Lower leg skin (tissue), 4 donors: Measurements from ENCODE around the gene POGK. TPM values are rescaled to one million over a fixed set of nuclear protein-coding genes. Genes with fewer than 3 reads are reported as not detected.

ENCODE experiments used
- DNase-seq, 2 donors: peaks; one replicate each; pipeline ENCODE4 v3.0.0-alpha.2; 2019; ENCODE audit warnings: low spot score in 2 of 2
- H3K4me3 ChIP-seq: fragments of 200-600 bp; sonication (generic); 2 replicates; pipeline ENCODE4 v1.5.1; 2017; ENCODE audit warnings: mild to moderate bottlenecking, low read depth; ENCODE audit not compliant: poor library complexity, severe bottlenecking
- POLR2A ChIP-seq, 2 donors: fragments of 450-650 bp; IDR thresholded peaks; one replicate each; pipeline ENCODE4 v1.6.1; 2016 to 2017; ENCODE audit warnings: antibody characterized with exemption in 2 of 2, mild to moderate bottlenecking in 1 of 2, moderate library complexity in 1 of 2
- WGBS, 2 donors: methylation state at CpG; one replicate each; pipeline ENCODE4 v1.1.5; 2018; 5-methylcytosine and 5-hydroxymethylcytosine counted together
- intact Hi-C: fragments of 100-400 bp; cut with DNase I; formaldehyde crosslinking; loops from one replicate; pipeline ENCODE4 v1.15.0; 2023; ENCODE audit warnings: low total_unique reads
- total RNA-seq, 4 donors: library from RNA; depleted of rRNA; stranded (reverse); fragments of >200 nt; gene quantifications; one replicate each; pipeline ENCODE4 v1.1.0, GENCODE V29; 2016
- TF ChIP-seq, protein P1 (sequence below), 3 donors: fragments of 450-650 bp; IDR thresholded peaks; one replicate each; pipeline ENCODE4 v1.5.1; 2016; ENCODE audit warnings: antibody characterized with exemption in 3 of 3, mild to moderate bottlenecking in 3 of 3, moderate library complexity in 2 of 3

The POGK gene
- total RNA-seq, 4 donors from 2014 or later: 30.6 to 43.1 (median 34.0) TPM

DNA sequence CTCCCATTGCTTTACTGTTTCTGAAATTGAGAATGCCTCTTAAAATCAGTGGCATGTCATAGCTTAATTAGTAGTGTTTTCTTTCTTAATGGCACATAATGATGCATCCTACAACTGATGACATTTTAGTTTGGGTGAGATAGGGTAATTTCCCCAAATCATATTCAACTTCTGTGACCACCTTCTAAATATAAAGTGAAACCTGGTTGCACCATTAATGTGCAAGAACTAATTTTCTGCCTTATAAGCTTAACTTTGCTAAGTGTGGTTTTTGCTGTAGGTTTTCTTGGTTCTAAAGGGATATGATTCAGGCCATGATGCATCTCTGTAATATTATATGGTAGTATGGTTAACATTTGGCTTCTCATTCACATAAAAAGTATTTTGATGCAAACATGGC, 8.9 kb downstream of the POGK start:
- intact Hi-C loops: no loop called here
- H3K4me3 ChIP-seq: no peak overlapping the region
- DNase-seq: no peak
- TF ChIP-seq POLR2A (IDR thresholded peaks at IDR 0.05): no peak
- TF ChIP-seq, protein P1, sequence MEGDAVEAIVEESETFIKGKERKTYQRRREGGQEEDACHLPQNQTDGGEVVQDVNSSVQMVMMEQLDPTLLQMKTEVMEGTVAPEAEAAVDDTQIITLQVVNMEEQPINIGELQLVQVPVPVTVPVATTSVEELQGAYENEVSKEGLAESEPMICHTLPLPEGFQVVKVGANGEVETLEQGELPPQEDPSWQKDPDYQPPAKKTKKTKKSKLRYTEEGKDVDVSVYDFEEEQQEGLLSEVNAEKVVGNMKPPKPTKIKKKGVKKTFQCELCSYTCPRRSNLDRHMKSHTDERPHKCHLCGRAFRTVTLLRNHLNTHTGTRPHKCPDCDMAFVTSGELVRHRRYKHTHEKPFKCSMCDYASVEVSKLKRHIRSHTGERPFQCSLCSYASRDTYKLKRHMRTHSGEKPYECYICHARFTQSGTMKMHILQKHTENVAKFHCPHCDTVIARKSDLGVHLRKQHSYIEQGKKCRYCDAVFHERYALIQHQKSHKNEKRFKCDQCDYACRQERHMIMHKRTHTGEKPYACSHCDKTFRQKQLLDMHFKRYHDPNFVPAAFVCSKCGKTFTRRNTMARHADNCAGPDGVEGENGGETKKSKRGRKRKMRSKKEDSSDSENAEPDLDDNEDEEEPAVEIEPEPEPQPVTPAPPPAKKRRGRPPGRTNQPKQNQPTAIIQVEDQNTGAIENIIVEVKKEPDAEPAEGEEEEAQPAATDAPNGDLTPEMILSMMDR (IDR thresholded peaks at IDR 0.05): no peak

DNA sequence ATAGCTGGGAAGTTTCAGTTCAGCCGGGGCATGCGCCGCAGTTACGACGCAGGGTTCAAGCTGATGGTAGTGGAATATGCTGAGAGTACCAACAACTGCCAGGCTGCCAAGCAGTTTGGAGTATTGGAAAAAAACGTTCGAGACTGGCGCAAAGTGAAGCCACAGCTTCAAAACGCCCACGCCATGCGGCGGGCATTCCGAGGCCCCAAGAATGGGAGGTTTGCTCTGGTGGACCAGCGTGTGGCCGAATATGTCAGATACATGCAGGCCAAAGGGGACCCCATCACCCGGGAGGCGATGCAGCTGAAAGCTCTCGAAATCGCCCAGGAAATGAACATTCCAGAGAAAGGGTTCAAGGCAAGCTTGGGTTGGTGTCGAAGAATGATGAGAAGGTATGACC, 9.9 kb downstream of the POGK start:
- DNase-seq: no peak
- intact Hi-C loops: no loop called here
- WGBS, 2 donors: 97 to 98% methylated on average over 20 of the region's 20 CpGs
- no peak for TF ChIP-seq POLR2A (IDR thresholded peaks at IDR 0.05)
- TF ChIP-seq, protein P1 (IDR thresholded peaks at IDR 0.05): no peak
- no peak overlapping the region for H3K4me3 ChIP-seq

GRCh38 chr1:166852918-166853317, 13.6 kb downstream of the POGK start:
- 0% methylated on average over 1 of the region's 1 CpG for WGBS, 2 donors
- intact Hi-C loops: no loop called here
- no peak overlapping the region for H3K4me3 ChIP-seq
- no peak for TF ChIP-seq POLR2A (IDR thresholded peaks at IDR 0.05)
- TF ChIP-seq, protein P1 (IDR thresholded peaks at IDR 0.05): no peak
- no peak for DNase-seq

- DNase-seq: no peak
- TF ChIP-seq, protein P1 (IDR thresholded peaks at IDR 0.05): no peak
- TF ChIP-seq POLR2A (IDR thresholded peaks at IDR 0.05): no peak
- 76 to 77% methylated on average over 3 of the region's 3 CpGs for WGBS, 2 donors
- no peak overlapping the region for H3K4me3 ChIP-seq
- intact Hi-C loops: no loop called here
These were observed 16.3 kb downstream of the POGK start for GRCh38 chr1:166855558-166855957.

DNA sequence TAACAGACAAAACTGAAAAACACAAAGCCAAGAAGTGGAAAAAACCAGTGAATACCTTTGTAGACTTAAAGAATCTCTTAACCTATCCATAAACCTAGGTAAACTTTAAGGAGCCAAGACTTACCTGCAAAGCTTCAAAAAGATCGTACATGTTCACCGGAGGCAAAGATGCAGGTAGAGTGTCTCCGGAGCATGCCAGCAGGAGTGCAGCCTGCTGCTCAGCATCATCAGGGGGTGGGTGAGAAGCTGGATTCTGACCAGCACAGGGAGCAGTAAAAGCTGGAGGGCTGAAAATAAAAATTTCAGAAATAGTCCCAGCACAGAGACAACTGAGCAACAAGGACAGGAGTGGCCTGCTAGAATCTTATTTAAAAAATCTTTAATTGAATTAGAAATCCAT, 18.7 kb downstream of the POGK start:
- H3K4me3 ChIP-seq: no peak overlapping the region
- DNase-seq: no peak
- intact Hi-C loops: no loop called here
- WGBS, 2 donors: 88 to 90% methylated on average over 3 of the region's 3 CpGs
- TF ChIP-seq, protein P1 (IDR thresholded peaks at IDR 0.05): no peak
- no peak for TF ChIP-seq POLR2A (IDR thresholded peaks at IDR 0.05)

DNA sequence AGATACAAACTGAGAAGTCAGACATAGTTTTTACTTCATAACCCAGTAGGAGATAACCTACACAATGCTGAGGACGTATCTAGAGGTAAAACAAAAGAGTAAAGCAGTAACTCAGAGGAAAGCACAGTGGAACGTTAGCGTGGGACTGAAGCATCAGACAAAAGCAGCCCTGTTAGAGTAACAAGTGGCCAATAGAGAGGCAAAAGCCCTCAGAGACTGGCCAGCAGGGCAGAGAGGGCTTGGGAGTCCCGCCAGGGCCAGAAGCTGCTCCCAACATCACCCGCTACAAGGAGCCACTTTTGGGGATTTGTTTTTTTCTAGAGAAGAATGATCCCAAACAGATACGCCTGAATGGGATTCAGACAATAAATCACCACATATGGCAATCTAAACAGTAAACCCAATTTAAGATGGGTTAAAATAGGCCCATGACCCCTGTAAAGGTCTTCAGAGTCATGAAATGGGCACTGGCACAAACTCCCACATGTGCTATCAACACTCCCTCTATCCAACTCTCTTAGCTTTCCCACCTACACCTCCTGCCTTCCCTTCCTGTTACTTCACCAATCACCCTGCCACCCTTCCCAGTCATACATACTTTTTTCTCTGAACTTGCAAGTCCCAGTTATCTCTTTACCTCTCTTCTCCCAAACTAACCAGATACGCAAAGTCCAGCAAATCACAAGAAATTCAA, 19.6 kb downstream of the POGK start:
- H3K4me3 ChIP-seq: no peak overlapping the region
- intact Hi-C loops: no loop called here
- DNase-seq: no peak
- WGBS, 2 donors: 76% methylated on average over 7 of the region's 7 CpGs
- TF ChIP-seq, protein P1 (IDR thresholded peaks at IDR 0.05): no peak
- no peak for TF ChIP-seq POLR2A (IDR thresholded peaks at IDR 0.05)
